OCI-LY7 (cell line): ENCODE measurements around the gene ALPK3. TPM values are rescaled to one million over a fixed set of nuclear protein-coding genes. Genes with fewer than 3 reads are reported as not detected.

Experiments used
- BruUV-seq: library from RNA; stranded (reverse); fragments of 400-500 nt; replicated peaks from 2 replicates; lab custom pipeline; 2021; lab: Mats Ljungman, UMichigan
- CTCF ChIA-PET: fragments of 300-600 bp; sonication (Branson Sonifier 250); formaldehyde crosslinking; loops from one replicate; lab custom pipeline; 2022; ENCODE audit warnings: antibody characterized with exemption; ENCODE audit not compliant: unreplicated experiment; lab: Charles Lee
- POLR2A ChIA-PET: fragments of 300-600 bp; sonication (Branson Sonifier 250); formaldehyde crosslinking; loops from one replicate; lab custom pipeline; 2022; ENCODE audit warnings: antibody characterized with exemption; lab: Charles Lee
- DNase-seq: peaks from one replicate; pipeline ENCODE4 v3.0.0-alpha.2; 2015; ENCODE audit warnings: low spot score
- H2AFZ ChIP-seq: fragments of 200-600 bp; sonication (generic), shearing (Covaris generic); 2 replicates; pipeline ENCODE4 v1.6.1; 2014; ENCODE audit warnings: mild to moderate bottlenecking, antibody characterized with exemption, low read length, moderate library complexity
- H3K27ac ChIP-seq: fragments of 200-600 bp; sonication (generic); 2 replicates; pipeline ENCODE4 v1.5.1; 2014; ENCODE audit warnings: mixed run types, low read depth, mild to moderate bottlenecking, moderate library complexity, low read length, inconsistent platforms; ENCODE audit not compliant: poor library complexity, severe bottlenecking
- H3K36me3 ChIP-seq: fragments of 200-600 bp; sonication (generic); 2 replicates; pipeline ENCODE4 v1.6.1; 2014; ENCODE audit warnings: mild to moderate bottlenecking, antibody characterized with exemption, low read length, moderate library complexity, mixed read lengths; ENCODE audit not compliant: insufficient read depth
- H3K4me1 ChIP-seq: fragments of 200-600 bp; sonication (generic); 2 replicates; pipeline ENCODE4 v1.5.1; 2014; ENCODE audit warnings: mild to moderate bottlenecking, low read length; ENCODE audit not compliant: insufficient read depth, poor library complexity, severe bottlenecking
- H3K4me2 ChIP-seq: fragments of 200-600 bp; sonication (generic); 2 replicates; pipeline ENCODE4 v1.6.1; 2014; ENCODE audit warnings: mild to moderate bottlenecking, low read length
- H3K4me3 ChIP-seq: fragments of 200-600 bp; sonication (generic); 2 replicates; pipeline ENCODE4 v1.5.1; 2014; ENCODE audit warnings: mild to moderate bottlenecking, low read depth, low read length; ENCODE audit not compliant: poor library complexity, severe bottlenecking
- H3K79me2 ChIP-seq: fragments of 200-600 bp; sonication (generic); 2 replicates; pipeline ENCODE4 v1.6.1; 2016; ENCODE audit warnings: low read depth, mild to moderate bottlenecking, low read length, moderate library complexity, mixed read lengths; ENCODE audit not compliant: insufficient read depth
- H3K9me2 ChIP-seq: fragments of 200-600 bp; sonication (generic); 2 replicates; pipeline ENCODE4 v1.6.1; 2016; ENCODE audit warnings: mild to moderate bottlenecking, low read length, mixed read lengths; ENCODE audit not compliant: insufficient read depth
- H3K9me3 ChIP-seq: fragments of 200-600 bp; sonication (generic); 2 replicates; pipeline ENCODE4 v1.6.1; 2014; ENCODE audit warnings: mild to moderate bottlenecking, mixed run types, low read length, mixed read lengths
- H4K20me1 ChIP-seq: fragments of 200-600 bp; sonication (generic); 2 replicates; pipeline ENCODE4 v1.6.1; 2014; ENCODE audit warnings: mild to moderate bottlenecking, antibody characterized with exemption, low read length, moderate library complexity, mixed read lengths; ENCODE audit not compliant: insufficient read depth
- EZH2phosphoT487 ChIP-seq: fragments of 200-600 bp; sonication (generic); IDR thresholded peaks from 2 replicates; pipeline ENCODE4 v1.6.1; 2018; ENCODE audit warnings: low read depth, borderline replicate concordance, mild to moderate bottlenecking, mixed run types, antibody characterized with exemption, low read length, moderate library complexity, mixed read lengths
- intact Hi-C: fragments of 100-400 bp; cut with micrococcal nuclease; formaldehyde crosslinking; loops from one replicate; pipeline ENCODE4 v1.10.0; 2022; ENCODE audit not compliant: unreplicated experiment
- total RNA-seq, 2 experiments: library from RNA; depleted of rRNA in 1 of 2; stranded (reverse); fragments of >200 nt in 1 of 2; shearing (Covaris generic) in 1 of 2; gene quantifications; 2 replicates each; pipeline ENCODE4 v1.2.3, GENCODE V29; 2014 to 2022
- TF ChIP-seq, protein P1 (sequence below): fragments of 200-600 bp; sonication (generic); conservative IDR thresholded peaks from 2 replicates; pipeline ENCODE4 v1.5.1; 2014; ENCODE audit warnings: mild to moderate bottlenecking, antibody characterized with exemption, low read length, moderate library complexity, mixed read lengths

ALPK3 gene
- total RNA-seq, 2 experiments from 2014 or later = 0.16 to 0.23 TPM

DNA sequence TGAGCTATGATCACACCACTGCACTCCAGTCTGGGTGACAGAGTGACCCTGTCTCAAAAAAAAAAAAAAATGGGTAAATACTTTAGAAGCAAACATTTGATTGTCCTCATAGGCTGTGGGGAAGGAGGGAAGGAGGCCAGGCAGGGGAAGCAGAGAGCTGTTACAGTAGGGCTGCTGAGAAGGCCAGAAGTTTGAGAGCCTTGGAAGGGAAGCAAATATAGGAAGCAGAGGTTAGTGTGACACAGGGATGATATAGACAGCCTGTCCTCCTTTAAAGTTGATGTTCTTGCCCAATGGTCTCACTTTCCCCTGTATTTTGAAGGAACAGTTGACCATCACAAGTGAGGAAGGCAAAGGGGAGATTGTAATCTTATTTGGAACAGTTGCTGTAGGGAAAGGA is 5.3 kb upstream of the ALPK3 start:
- H3K4me3 ChIP-seq = no peak overlapping the region
- H3K79me2 ChIP-seq = no peaks in the 10 kb centered on the region
- H4K20me1 ChIP-seq = no peaks in the 10 kb centered on the region
- no peaks in the 10 kb centered on the region for H3K9me2 ChIP-seq
- CTCF ChIA-PET = no interaction called here
- H3K36me3 ChIP-seq = no peaks in the 10 kb centered on the region
- H3K27ac ChIP-seq = no peak overlapping the region
- no peaks in the 10 kb centered on the region for H3K4me1 ChIP-seq
- intact Hi-C loops = no loop called here
- no TSS peak for BruUV-seq
- H3K4me2 ChIP-seq = no peak overlapping the region
- POLR2A ChIA-PET = interaction anchor here (1.0 kb wide), 1 partner anchor 13 kb away, joined by 4 read pairs; no protein-coding TSS in a partner anchor
- TF ChIP-seq, protein P1, sequence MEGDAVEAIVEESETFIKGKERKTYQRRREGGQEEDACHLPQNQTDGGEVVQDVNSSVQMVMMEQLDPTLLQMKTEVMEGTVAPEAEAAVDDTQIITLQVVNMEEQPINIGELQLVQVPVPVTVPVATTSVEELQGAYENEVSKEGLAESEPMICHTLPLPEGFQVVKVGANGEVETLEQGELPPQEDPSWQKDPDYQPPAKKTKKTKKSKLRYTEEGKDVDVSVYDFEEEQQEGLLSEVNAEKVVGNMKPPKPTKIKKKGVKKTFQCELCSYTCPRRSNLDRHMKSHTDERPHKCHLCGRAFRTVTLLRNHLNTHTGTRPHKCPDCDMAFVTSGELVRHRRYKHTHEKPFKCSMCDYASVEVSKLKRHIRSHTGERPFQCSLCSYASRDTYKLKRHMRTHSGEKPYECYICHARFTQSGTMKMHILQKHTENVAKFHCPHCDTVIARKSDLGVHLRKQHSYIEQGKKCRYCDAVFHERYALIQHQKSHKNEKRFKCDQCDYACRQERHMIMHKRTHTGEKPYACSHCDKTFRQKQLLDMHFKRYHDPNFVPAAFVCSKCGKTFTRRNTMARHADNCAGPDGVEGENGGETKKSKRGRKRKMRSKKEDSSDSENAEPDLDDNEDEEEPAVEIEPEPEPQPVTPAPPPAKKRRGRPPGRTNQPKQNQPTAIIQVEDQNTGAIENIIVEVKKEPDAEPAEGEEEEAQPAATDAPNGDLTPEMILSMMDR = no peak
- TF ChIP-seq EZH2phosphoT487 = no peak
- DNase-seq = no peak
- no peak overlapping the region for H2AFZ ChIP-seq
- no peaks in the 10 kb centered on the region for H3K9me3 ChIP-seq

DNA sequence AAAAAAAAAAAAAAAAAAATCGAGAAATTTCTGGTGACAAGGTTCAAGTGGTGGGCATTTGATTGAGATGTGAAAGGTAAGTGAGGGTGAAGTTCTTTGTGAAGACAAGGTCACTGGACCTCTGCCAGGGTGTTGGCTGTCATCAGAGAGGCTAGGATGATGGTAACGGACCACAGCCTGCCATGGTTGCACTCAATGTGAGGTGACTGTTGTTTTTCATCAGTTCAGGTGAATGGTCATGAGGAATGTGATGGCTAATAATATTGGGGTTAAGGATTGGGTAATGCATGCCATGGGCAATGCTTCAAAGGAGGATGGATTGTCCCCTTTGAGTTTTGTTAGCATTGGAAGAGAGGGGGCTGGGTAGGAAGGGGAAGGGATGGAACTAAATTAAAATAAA is 4.3 kb upstream of the ALPK3 start:
- BruUV-seq = no TSS peak
- no peaks in the 10 kb centered on the region for H3K9me3 ChIP-seq

DNA sequence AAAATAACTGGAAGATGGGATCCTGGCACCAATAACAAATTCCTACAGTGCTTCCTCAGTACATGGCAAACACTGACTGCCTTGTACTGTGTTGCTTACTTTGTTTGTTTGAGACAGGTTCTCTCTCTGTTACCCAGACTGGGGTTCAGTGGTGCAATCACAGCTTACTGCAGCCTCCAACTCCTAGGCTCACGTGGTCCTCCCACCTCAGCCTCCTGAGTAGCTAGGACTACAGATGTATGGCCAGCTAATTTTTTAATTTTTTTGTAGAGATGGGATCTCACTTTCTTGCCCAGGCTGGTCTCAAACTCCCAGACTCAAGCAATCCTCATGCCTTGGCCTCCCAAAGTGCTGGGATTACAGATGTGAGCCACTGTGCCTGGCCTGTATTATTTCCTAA is 3.7 kb upstream of the ALPK3 start:
- H3K4me1 ChIP-seq = no peaks in the 10 kb centered on the region
- intact Hi-C loops = no loop called here
- BruUV-seq = no TSS peak
- H3K9me2 ChIP-seq = no peaks in the 10 kb centered on the region
- no peaks in the 10 kb centered on the region for H4K20me1 ChIP-seq
- DNase-seq = no peak
- no peak overlapping the region for H3K4me2 ChIP-seq
- no peaks in the 10 kb centered on the region for H3K36me3 ChIP-seq
- H3K9me3 ChIP-seq = no peaks in the 10 kb centered on the region
- TF ChIP-seq EZH2phosphoT487 = no peak
- TF ChIP-seq, protein P1 = no peak
- CTCF ChIA-PET = interaction anchor here (0.5 kb wide), 1 partner anchor 39 kb away, joined by 3 read pairs; no protein-coding TSS in a partner anchor
- H3K4me3 ChIP-seq = no peak overlapping the region
- H2AFZ ChIP-seq = no peak overlapping the region
- H3K27ac ChIP-seq = no peak overlapping the region
- no peaks in the 10 kb centered on the region for H3K79me2 ChIP-seq
- POLR2A ChIA-PET = no interaction called here

More for the DNA sequence above, 4.3 kb upstream of the ALPK3 start:
- H3K4me2 ChIP-seq = no peak overlapping the region
- H3K79me2 ChIP-seq = no peaks in the 10 kb centered on the region
- ChIA-PET POLR2A (no interaction called here), CTCF (interaction anchor here (0.7 kb wide), 1 partner anchor 24 kb away, joined by 3 read pairs; no protein-coding TSS in a partner anchor)
- no peak overlapping the region for H3K4me3 ChIP-seq
- H3K4me1 ChIP-seq = no peaks in the 10 kb centered on the region
- no peaks in the 10 kb centered on the region for H3K9me2 ChIP-seq
- intact Hi-C loops = no loop called here
- DNase-seq = no peak
- H4K20me1 ChIP-seq = no peaks in the 10 kb centered on the region
- no peaks in the 10 kb centered on the region for H3K36me3 ChIP-seq
- no peak for TF ChIP-seq EZH2phosphoT487
- TF ChIP-seq, protein P1 = no peak
- H2AFZ ChIP-seq = no peak overlapping the region
- no peak overlapping the region for H3K27ac ChIP-seq
